IPS-NIHi7 (cell line): ENCODE measurements around the gene MYMK.
A peak's percentile ranks its signal among the peaks of the same experiment; 100 is the strongest.

Source experiments
- DNase-seq: peaks from one replicate; pipeline ENCODE4 v3.0.0; 2012; ENCODE audit warnings: mixed read lengths; ENCODE audit errors: extremely low spot score

Gene MYMK

GRCh38 chr9:133485531-133486260 is 39.1 kb downstream of the MYMK start:
- DNase-seq, result no peak

- DNase-seq, result no peak
Measured at GRCh38 chr9:133484671-133485437, 39.9 kb downstream of the MYMK start.

- no peak for DNase-seq
Measured at GRCh38 chr9:133483611-133484010, 41.1 kb downstream of the MYMK start.

- DNase-seq, result peak; percentile 99
Measured at GRCh38 chr9:133478851-133479711, 45.7 kb downstream of the MYMK start, which contains the start of gene SLC2A6. Gene SLC2A6 (minus strand): TSS chr9:133479099. CDS start chr9:133479059, 40 bp downstream.

GRCh38 chr9:133477992-133478850 is 46.5 kb downstream of the MYMK start:
- DNase-seq, result peak; percentile 56

- DNase-seq, result no peak
Measured at GRCh38 chr9:133477461-133477860, 47.3 kb downstream of the MYMK start.

- DNase-seq, result no peak
Measured at GRCh38 chr9:133476941-133477340, 47.8 kb downstream of the MYMK start.

GRCh38 chr9:133476036-133476931 is 48.5 kb downstream of the MYMK start:
- no peak for DNase-seq

- DNase-seq, result no peak
Measured at GRCh38 chr9:133475292-133476012, 49.3 kb downstream of the MYMK start.

GRCh38 chr9:133474853-133475252 is 49.9 kb downstream of the MYMK start:
- no peak for DNase-seq

- no peak for DNase-seq
Measured at GRCh38 chr9:133474215-133474614, 50.5 kb downstream of the MYMK start.

- DNase-seq, result no peak
Measured at GRCh38 chr9:133473743-133474142, 51.0 kb downstream of the MYMK start.

GRCh38 chr9:133472753-133473378 is 51.9 kb downstream of the MYMK start:
- no peak for DNase-seq

- DNase-seq, result no peak
Measured at GRCh38 chr9:133472277-133472645, 52.5 kb downstream of the MYMK start.

GRCh38 chr9:133471551-133472276 is 53.0 kb downstream of the MYMK start:
- DNase-seq, result no peak

- DNase-seq, result no peak
Measured at GRCh38 chr9:133470988-133471387, 53.8 kb downstream of the MYMK start.

- DNase-seq, result no peak
Measured at GRCh38 chr9:133470427-133470924, 54.3 kb downstream of the MYMK start.

GRCh38 chr9:133468777-133469421 is 55.9 kb downstream of the MYMK start:
- DNase-seq, result no peak
